Measurements from ENCODE around the gene HIBCH. TPM values are rescaled to one million over a fixed set of nuclear protein-coding genes. Genes with fewer than 3 reads are reported as not detected.

HIBCH gene
- total RNA-seq, 3 donors from 2014 or later (not counting 1 experiment from before 2014, with no cell fraction given): 19.3 to 31.4 (median 21.6) TPM

DNA sequence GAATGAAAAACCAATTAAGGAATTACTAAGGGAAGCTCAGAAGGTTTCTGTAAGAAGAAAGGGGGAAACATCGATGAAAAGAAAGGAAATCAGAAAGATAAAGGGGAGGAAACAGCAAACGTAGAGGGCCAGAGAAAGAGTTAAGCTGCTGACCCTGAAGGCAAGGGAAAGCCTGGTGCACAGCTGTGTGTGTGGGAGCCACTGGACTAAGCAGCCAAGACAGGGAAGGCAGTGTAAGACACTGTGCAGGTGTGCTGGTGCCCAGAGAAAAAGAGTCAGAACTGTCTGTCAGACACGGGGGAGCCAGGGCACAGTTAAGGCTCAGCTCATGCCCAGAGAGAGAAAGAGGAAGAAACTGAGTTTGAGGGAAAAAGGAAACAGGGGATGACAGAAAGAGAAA is 104.0 kb downstream of the HIBCH start:
- Histone ChIP-seq H3K9me3 (ENCODE audit: control insufficient read depth, insufficient read depth, low read length) (no peaks in the 10 kb centered on the region), H3K27me3 (ENCODE audit: control insufficient read depth, insufficient read depth, low read length) (no peaks in the 10 kb centered on the region), H3K36me3 (ENCODE audit: control insufficient read depth, insufficient read depth, low read length) (peaks cover 18% of the 10 kb centered on the region), H3K4me1 (ENCODE audit: control insufficient read depth, insufficient read depth, low read length) (peaks cover 4% of the 10 kb centered on the region), H3K4me3 (ENCODE audit: low read length) (no peak overlapping the region), H3K27ac (ENCODE audit: low read length) (no peak overlapping the region)
- Mint-ChIP-seq H3K36me3 (no peaks in the 10 kb centered on the region), H3K4me1 (peaks cover 29 to 32% of the 10 kb centered on the region in 2 donors), H3K27ac (peak overlapping the region; percentile 21 to 55), H3K27me3 (ENCODE audit: low read depth in 2 of 2) (no peaks in the 10 kb centered on the region), H3K9me3 (no peaks in the 10 kb centered on the region), H3K4me3 (no peak overlapping the region)
- intact Hi-C loops (cut with micrococcal nuclease): no loop called here
- WGBS (ENCODE audit: insufficient coverage): 42% methylated on average over 3 of the region's 3 CpGs
- ATAC-seq: no peak
- DNase-seq: no peak
- TF ChIP-seq, protein P1, sequence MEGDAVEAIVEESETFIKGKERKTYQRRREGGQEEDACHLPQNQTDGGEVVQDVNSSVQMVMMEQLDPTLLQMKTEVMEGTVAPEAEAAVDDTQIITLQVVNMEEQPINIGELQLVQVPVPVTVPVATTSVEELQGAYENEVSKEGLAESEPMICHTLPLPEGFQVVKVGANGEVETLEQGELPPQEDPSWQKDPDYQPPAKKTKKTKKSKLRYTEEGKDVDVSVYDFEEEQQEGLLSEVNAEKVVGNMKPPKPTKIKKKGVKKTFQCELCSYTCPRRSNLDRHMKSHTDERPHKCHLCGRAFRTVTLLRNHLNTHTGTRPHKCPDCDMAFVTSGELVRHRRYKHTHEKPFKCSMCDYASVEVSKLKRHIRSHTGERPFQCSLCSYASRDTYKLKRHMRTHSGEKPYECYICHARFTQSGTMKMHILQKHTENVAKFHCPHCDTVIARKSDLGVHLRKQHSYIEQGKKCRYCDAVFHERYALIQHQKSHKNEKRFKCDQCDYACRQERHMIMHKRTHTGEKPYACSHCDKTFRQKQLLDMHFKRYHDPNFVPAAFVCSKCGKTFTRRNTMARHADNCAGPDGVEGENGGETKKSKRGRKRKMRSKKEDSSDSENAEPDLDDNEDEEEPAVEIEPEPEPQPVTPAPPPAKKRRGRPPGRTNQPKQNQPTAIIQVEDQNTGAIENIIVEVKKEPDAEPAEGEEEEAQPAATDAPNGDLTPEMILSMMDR (IDR thresholded peaks at IDR 0.05): no peak

DNA sequence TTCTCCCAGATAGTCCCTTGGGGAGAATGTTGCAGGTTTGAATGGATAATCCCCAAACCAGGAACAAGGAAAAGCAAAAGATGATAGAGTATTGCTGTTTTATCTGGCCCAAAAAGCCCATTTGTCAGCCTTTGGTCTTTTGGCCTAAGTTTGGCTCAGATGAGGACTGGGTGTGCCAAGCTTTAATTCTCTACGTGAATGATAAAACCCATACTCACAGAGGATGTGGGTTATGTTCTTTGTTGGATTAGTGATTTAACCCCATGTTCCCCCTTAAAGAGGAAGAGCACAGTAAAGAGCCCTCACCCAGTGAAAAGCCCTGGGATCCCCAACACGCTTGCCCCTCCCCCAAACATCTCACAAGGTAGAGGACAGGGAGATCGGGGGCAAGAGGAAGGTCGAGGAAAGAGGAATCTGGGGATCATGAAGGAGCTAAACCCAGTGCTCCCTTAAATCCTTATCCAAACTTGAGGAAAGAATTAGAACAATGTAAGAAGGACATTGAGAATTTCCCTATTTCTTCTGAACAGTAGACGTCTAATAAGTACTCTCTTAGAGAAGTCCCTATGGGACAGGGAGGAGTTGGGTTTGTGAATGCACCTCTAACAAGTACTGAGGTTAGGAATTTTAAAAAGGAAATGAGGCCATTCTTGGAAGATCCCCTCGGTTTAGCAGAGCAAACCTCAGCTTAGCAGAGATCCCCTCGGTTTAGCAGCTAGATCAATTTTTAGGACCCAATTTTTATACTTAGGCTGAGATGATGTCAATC is 105.0 kb downstream of the HIBCH start:
- DNase-seq (no peak), ATAC-seq (no peak)
- Mint-ChIP-seq H3K4me1 (peaks cover 29 to 32% of the 10 kb centered on the region in 2 donors), H3K36me3 (no peaks in the 10 kb centered on the region), H3K4me3 (no peak overlapping the region), H3K27ac (peak overlapping the region in 1 of 2 donors; percentile 55), H3K9me3 (no peaks in the 10 kb centered on the region), H3K27me3 (ENCODE audit: low read depth in 2 of 2) (no peaks in the 10 kb centered on the region)
- 92% methylated on average over 5 of the region's 7 CpGs for WGBS (ENCODE audit: insufficient coverage)
- intact Hi-C loops (cut with micrococcal nuclease): no loop called here
- Histone ChIP-seq H3K27me3 (ENCODE audit: control insufficient read depth, insufficient read depth, low read length) (no peaks in the 10 kb centered on the region), H3K36me3 (ENCODE audit: control insufficient read depth, insufficient read depth, low read length) (peaks cover 18% of the 10 kb centered on the region), H3K4me3 (ENCODE audit: low read length) (no peak overlapping the region), H3K27ac (ENCODE audit: low read length) (no peak overlapping the region), H3K9me3 (ENCODE audit: control insufficient read depth, insufficient read depth, low read length) (no peaks in the 10 kb centered on the region), H3K4me1 (ENCODE audit: control insufficient read depth, insufficient read depth, low read length) (peaks cover 4% of the 10 kb centered on the region)
- TF ChIP-seq, protein P1 (IDR thresholded peaks at IDR 0.05): no peak

DNA sequence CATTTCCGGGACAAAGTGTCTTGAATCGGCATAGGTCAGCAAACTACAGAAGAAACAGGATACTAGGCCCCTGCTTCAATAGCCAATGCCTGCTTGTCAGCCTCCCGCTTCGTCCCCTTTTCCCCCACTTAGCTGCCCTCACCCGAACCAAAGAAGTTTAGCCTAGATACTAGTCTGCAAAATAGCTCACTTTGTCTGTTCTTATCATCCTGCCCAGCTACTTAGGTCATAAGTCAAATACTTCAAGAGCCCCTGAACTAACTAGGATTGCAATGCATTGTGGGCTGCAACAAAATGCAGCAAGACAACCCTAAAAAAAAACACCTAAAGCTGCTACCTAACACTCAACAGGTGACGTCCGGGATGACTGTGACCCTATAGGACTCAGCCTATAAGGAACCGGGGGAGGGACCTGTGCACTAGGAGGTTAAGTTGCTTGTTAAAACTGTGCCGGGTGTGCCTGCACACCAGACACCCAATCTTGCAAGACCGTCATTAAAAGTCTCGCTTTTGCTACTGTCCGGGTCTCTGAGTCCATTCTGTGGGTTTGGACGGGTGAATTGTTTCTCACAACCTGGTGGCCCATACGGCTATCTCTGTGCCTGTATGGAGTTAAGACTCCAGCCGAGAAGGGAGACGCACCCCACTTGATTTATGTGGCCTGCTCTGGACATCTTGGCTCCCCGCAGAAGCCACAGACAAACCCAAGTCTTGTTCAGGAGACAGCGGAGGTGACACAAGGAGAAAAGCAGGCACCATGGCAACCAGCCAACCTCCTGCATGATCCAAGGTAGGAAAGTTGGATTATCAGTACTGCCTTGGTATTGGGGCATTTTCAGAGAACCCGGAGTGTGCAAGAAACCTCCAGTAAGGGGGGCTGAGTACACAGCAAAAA is 105.9 kb downstream of the HIBCH start:
- H3K27ac Mint-ChIP-seq: no peak overlapping the region
- ATAC-seq: no peak
- Histone ChIP-seq H3K4me1 (ENCODE audit: control insufficient read depth, insufficient read depth, low read length) (peaks cover 4% of the 10 kb centered on the region), H3K9me3 (ENCODE audit: control insufficient read depth, insufficient read depth, low read length) (no peaks in the 10 kb centered on the region), H3K27me3 (ENCODE audit: control insufficient read depth, insufficient read depth, low read length) (no peaks in the 10 kb centered on the region), H3K36me3 (ENCODE audit: control insufficient read depth, insufficient read depth, low read length) (peaks cover 20% of the 10 kb centered on the region), H3K27ac (ENCODE audit: low read length) (no peak overlapping the region), H3K4me3 (ENCODE audit: low read length) (no peak overlapping the region)
- no peak for DNase-seq
- 98% methylated on average over 19 of the region's 19 CpGs for WGBS (ENCODE audit: insufficient coverage)
- no peaks in the 10 kb centered on the region for H3K36me3 Mint-ChIP-seq
- H3K4me1 Mint-ChIP-seq: peaks cover 29 to 32% of the 10 kb centered on the region in 2 donors
- no peaks in the 10 kb centered on the region for H3K9me3 Mint-ChIP-seq
- intact Hi-C loops (cut with micrococcal nuclease): no loop called here
- TF ChIP-seq, protein P1 (IDR thresholded peaks at IDR 0.05): no peak
- H3K4me3 Mint-ChIP-seq: no peak overlapping the region
- no peaks in the 10 kb centered on the region for H3K27me3 Mint-ChIP-seq (ENCODE audit: low read depth in 2 of 2)
